IMR-90 (cell line): Measurements from ENCODE around the gene RPS19. TPM values are rescaled to one million over a fixed set of nuclear protein-coding genes. Genes with fewer than 3 reads are reported as not detected.

Experiments used
- ATAC-seq: fragments of 200-7000 bp; cut with Tn5 transposase; 2 replicates; pipeline ENCODE4 v1.9.1; 2020; ENCODE audit warnings: low read depth, mild to moderate bottlenecking, moderate library complexity
- BruUV-seq: library from RNA; stranded (reverse); fragments of 400-500 nt; replicated peaks from 2 replicates; lab custom pipeline; 2021; lab: Mats Ljungman, UMichigan
- CTCF ChIA-PET: fragments of 300-600 bp; formaldehyde crosslinking; extraction: SDS; loops from one replicate; lab custom pipeline; 2021; ENCODE audit warnings: antibody characterized with exemption; lab: Yijun Ruan, JAX
- POLR2A ChIA-PET: fragments of 300-600 bp; sonication (Branson Sonifier 250); formaldehyde crosslinking; loops from one replicate; lab custom pipeline; 2022; ENCODE audit warnings: antibody characterized with exemption; ENCODE audit not compliant: unreplicated experiment; lab: Charles Lee
- DNase-seq: peaks from one replicate; pipeline ENCODE4 v3.0.0; 2013
- H2AFZ ChIP-seq: replicated peaks from 2 replicates; pipeline ENCODE3; 2013; ENCODE audit warnings: low read length, mild to moderate bottlenecking; ENCODE audit not compliant: poor library complexity
- H2AK5ac ChIP-seq: 2 replicates; pipeline ENCODE4 v1.6.1; 2013; ENCODE audit warnings: low read depth, low read length, inconsistent platforms
- H2AK9ac ChIP-seq: replicated peaks from 2 replicates; pipeline ENCODE3; 2013; ENCODE audit warnings: mild to moderate bottlenecking, low read depth, low read length, moderate library complexity; ENCODE audit not compliant: poor library complexity
- H2BK120ac ChIP-seq: 2 replicates; pipeline ENCODE4 v1.6.1; 2013; ENCODE audit warnings: low read depth, low read length, inconsistent platforms
- H2BK15ac ChIP-seq: 3 replicates; pipeline ENCODE4 v1.6.1; 2013; ENCODE audit warnings: low read depth, low read length, inconsistent platforms
- H2BK20ac ChIP-seq: 2 replicates; pipeline ENCODE4 v1.6.1; 2013; ENCODE audit warnings: low read depth, mild to moderate bottlenecking, inconsistent platforms, low read length, moderate library complexity
- H2BK5ac ChIP-seq: 2 replicates; pipeline ENCODE4 v1.6.1; 2013; ENCODE audit warnings: mild to moderate bottlenecking, low read depth, low read length, inconsistent platforms; ENCODE audit not compliant: poor library complexity, severe bottlenecking
- H3K14ac ChIP-seq: replicated peaks from 2 replicates; pipeline ENCODE4 v1.6.1; 2013; ENCODE audit warnings: low read depth, low read length, inconsistent platforms
- H3K18ac ChIP-seq: 2 replicates; pipeline ENCODE4 v1.6.1; 2013; ENCODE audit warnings: low read depth, low read length, control low read depth
- H3K23ac ChIP-seq: 2 replicates; pipeline ENCODE4 v1.6.1; 2013; ENCODE audit warnings: low read depth, low read length, inconsistent platforms
- H3K27ac ChIP-seq: 2 replicates; pipeline ENCODE4 v1.5.1; 2013; ENCODE audit warnings: mild to moderate bottlenecking, control low read depth, low read length; ENCODE audit not compliant: insufficient read depth
- H3K27me3 ChIP-seq: 2 replicates; pipeline ENCODE4 v1.6.1; 2013; ENCODE audit warnings: low read length; ENCODE audit not compliant: control insufficient read depth, insufficient read depth
- H3K36me3 ChIP-seq: 2 replicates; pipeline ENCODE4 v1.6.1; 2013; ENCODE audit warnings: low read length, mixed read lengths; ENCODE audit not compliant: control insufficient read depth, insufficient read depth
- H3K4ac ChIP-seq: 2 replicates; pipeline ENCODE4 v1.6.1; 2013; ENCODE audit warnings: low read depth, low read length, inconsistent platforms
- H3K4me1 ChIP-seq: 2 replicates; pipeline ENCODE4 v1.6.1; 2013; ENCODE audit warnings: low read length, mixed read lengths; ENCODE audit not compliant: control insufficient read depth, insufficient read depth
- H3K4me2 ChIP-seq: 2 replicates; pipeline ENCODE4 v1.6.1; 2013; ENCODE audit warnings: low read depth, mild to moderate bottlenecking, control low read depth, low read length, moderate library complexity
- H3K4me3 ChIP-seq: 2 replicates; pipeline ENCODE4 v1.5.1; 2013; ENCODE audit warnings: low read depth, mild to moderate bottlenecking, control low read depth, low read length, moderate library complexity; ENCODE audit not compliant: insufficient read depth
- H3K56ac ChIP-seq: 2 replicates; pipeline ENCODE4 v1.6.1; 2013; ENCODE audit warnings: low read length, inconsistent platforms; ENCODE audit not compliant: insufficient read depth; ENCODE audit errors: extremely low read depth
- H3K79me1 ChIP-seq, 2 experiments: 2 replicates each; pipeline ENCODE4 v1.6.1; 2013; ENCODE audit warnings: low read length in 2 of 2, inconsistent platforms in 1 of 2, low read depth in 1 of 2
- H3K9ac ChIP-seq: 2 replicates; pipeline ENCODE4 v1.6.1; 2013; ENCODE audit warnings: low read depth, low read length, control low read depth
- H3K9me1 ChIP-seq: 2 replicates; pipeline ENCODE4 v1.6.1; 2013; ENCODE audit warnings: low read length, inconsistent platforms; ENCODE audit not compliant: insufficient read depth
- H3K9me3 ChIP-seq: 2 replicates; pipeline ENCODE4 v1.6.1; 2013; ENCODE audit warnings: low read length; ENCODE audit not compliant: control insufficient read depth, insufficient read depth
- H4K20me1 ChIP-seq: 2 replicates; pipeline ENCODE4 v1.6.1; 2013; ENCODE audit warnings: low read length, inconsistent platforms; ENCODE audit not compliant: insufficient read depth
- H4K5ac ChIP-seq: 2 replicates; pipeline ENCODE4 v1.6.1; 2013; ENCODE audit warnings: mild to moderate bottlenecking, low read depth, low read length, control low read depth
- H4K8ac ChIP-seq, 2 experiments: 2 replicates each; pipeline ENCODE4 v1.6.1; 2013; ENCODE audit warnings: low read depth in 2 of 2, low read length in 2 of 2, control low read depth in 1 of 2, inconsistent platforms in 1 of 2
- H4K91ac ChIP-seq: 2 replicates; pipeline ENCODE4 v1.6.1; 2013; ENCODE audit warnings: low read depth, low read length, inconsistent platforms; ENCODE audit not compliant: insufficient read depth
- MXI1 ChIP-seq: IDR thresholded peaks from 2 replicates; pipeline ENCODE4 v1.6.1; 2012; ENCODE audit warnings: low read depth, mild to moderate bottlenecking, low read length, moderate library complexity, borderline replicate concordance
- WGBS, 2 experiments: methylation state at CpG; one replicate each; pipeline versions ENCODE4 v1.1.5 to v1.1.7; 2013; ENCODE audit warnings: missing lambda C conversion rate in 2 of 2; ENCODE audit not compliant: insufficient read length in 1 of 2; ENCODE audit errors: extremely low coverage in 2 of 2; 5-methylcytosine and 5-hydroxymethylcytosine counted together
- dilution Hi-C: fragments of 300-500 bp; cut with HindIII; formaldehyde crosslinking; loops from one replicate; pipeline ENCODE4 v1.14.3; 2018; ENCODE audit warnings: low sequenced_read_pairs; ENCODE audit not compliant: unreplicated experiment
- in situ Hi-C: fragments of 300-500 bp; cut with MboI; formaldehyde crosslinking; loops from 3 replicates; pipeline ENCODE4 v1.14.3; 2019; ENCODE audit warnings: low sequenced_read_pairs, inconsistent platforms, mixed read lengths
- intact Hi-C: fragments of 100-400 bp; cut with micrococcal nuclease; formaldehyde crosslinking; loops from 2 replicates; pipeline ENCODE4 v1.10.0; 2022
- polyA plus RNA-seq, 3 experiments: library from polyadenylated mRNA; depleted of rRNA; stranded (reverse); fragments of >200 nt; gene quantifications; 2 replicates each; pipeline ENCODE4 v1.2.3, GENCODE V29; 2012; ENCODE audit warnings: low replicate concordance in 1 of 3
- total RNA-seq: library from RNA; depleted of rRNA; stranded (reverse); fragments of >200 nt; gene quantifications from 2 replicates; pipeline ENCODE4 v1.2.3, GENCODE V29; 2012
- TF ChIP-seq, protein P1 (sequence below): fragments of 150-350 bp; IDR thresholded peaks from 2 replicates; pipeline ENCODE4 v1.6.1; 2017; ENCODE audit warnings: mild to moderate bottlenecking, antibody characterized with exemption, low read length, low read depth

Gene RPS19
- total and polyA plus RNA-seq, 2 of the 4 experiments (the other 2 are of a cell fraction) = 230 to 3,988 TPM

DNA sequence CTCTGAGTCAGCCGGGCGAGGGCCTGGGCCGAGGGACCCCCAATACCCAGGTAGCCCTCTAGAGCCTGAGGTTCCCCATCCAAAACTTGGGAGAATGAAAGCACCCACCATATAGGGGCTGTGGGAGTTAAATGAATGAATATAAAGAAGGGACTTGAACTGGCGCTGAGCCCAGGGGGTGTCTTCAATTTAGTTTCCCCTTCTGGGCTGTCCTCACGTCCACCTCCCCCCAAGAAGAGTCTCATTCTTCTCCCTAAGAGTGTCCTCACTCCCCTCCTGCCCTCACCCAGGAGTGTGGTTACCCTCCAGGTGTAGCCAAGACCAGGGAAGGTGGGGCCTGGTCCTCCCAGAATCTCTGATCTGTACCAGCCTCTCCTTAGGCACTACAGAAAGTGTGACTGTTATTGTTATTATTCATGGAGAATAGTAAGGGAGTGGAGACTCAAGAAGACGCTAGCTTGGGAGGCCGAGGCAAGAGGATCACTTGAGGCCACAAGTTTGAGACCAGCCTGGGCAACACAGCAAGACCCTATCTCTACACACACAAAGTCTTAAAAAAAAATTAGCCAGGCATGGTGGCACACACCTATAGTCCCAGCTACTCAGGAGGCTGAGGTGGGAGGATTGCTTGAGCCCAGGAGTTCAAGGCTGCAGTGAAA lies 19.7 kb downstream of the RPS19 start:
- no peak overlapping the region for H2BK120ac ChIP-seq
- ChIA-PET CTCF (no interaction called here), POLR2A (no interaction called here)
- H3K9me3 ChIP-seq = no peaks in the 10 kb centered on the region
- no peak overlapping the region for H3K27ac ChIP-seq
- no TSS peak for BruUV-seq
- peaks cover 3% of the 10 kb centered on the region; the same call in 1 of the 2 replicates for H3K9me1 ChIP-seq
- no peak overlapping the region for H3K18ac ChIP-seq
- H3K4me2 ChIP-seq = no peak overlapping the region
- no peak for TF ChIP-seq MXI1
- TF ChIP-seq, protein P1, sequence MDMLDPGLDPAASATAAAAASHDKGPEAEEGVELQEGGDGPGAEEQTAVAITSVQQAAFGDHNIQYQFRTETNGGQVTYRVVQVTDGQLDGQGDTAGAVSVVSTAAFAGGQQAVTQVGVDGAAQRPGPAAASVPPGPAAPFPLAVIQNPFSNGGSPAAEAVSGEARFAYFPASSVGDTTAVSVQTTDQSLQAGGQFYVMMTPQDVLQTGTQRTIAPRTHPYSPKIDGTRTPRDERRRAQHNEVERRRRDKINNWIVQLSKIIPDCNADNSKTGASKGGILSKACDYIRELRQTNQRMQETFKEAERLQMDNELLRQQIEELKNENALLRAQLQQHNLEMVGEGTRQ = no peak
- no peak overlapping the region for H3K56ac ChIP-seq
- H3K4ac ChIP-seq = no peak overlapping the region
- no peak overlapping the region for H3K4me3 ChIP-seq
- 0 out of 2 replicates have a peak, but pooled peaks cover 3% of the 10 kb centered on the region for H4K20me1 ChIP-seq
- H2AK5ac ChIP-seq = no peak overlapping the region
- dilution Hi-C loops (no loop called here), in situ Hi-C loops (loop anchor here (5.0 kb wide), 1 partner anchor 68 kb away; no protein-coding TSS in a partner anchor), intact Hi-C loops (loop anchor here (5.0 to 10.0 kb wide), 2 partner anchors 53 to 155 kb away; no protein-coding TSS in a partner anchor)
- no peak overlapping the region for H2AFZ ChIP-seq
- no CpG with 5 or more reads among the region's 7 CpGs for WGBS, 2 experiments
- peaks cover 15% of the 10 kb centered on the region; the same call in 1 of the 2 replicates for H3K27me3 ChIP-seq
- peaks cover 2% of the 10 kb centered on the region for H3K4me1 ChIP-seq
- no peak overlapping the region for H4K91ac ChIP-seq
- no peak overlapping the region for H2AK9ac ChIP-seq
- no peak for DNase-seq
- H3K23ac ChIP-seq = no peak overlapping the region
- H3K14ac ChIP-seq = no peak overlapping the region
- H3K9ac ChIP-seq = no peak overlapping the region
- H4K8ac ChIP-seq = no peak overlapping the region
- no peak overlapping the region for H2BK15ac ChIP-seq
- no peak for ATAC-seq
- H2BK20ac ChIP-seq = no peak overlapping the region
- no peak overlapping the region for H4K5ac ChIP-seq
- H2BK5ac ChIP-seq = no peak overlapping the region
- peaks cover 12 to 13% of the 10 kb centered on the region in 2 experiments; a peak in 3 of 4 replicates for H3K79me1 ChIP-seq
- H3K36me3 ChIP-seq = no peaks in the 10 kb centered on the region
